NCI-H187 (cell line): ENCODE measurements around the gene CCL20.

Source experiments
- DNase-seq, 2 experiments: peaks; one replicate each; lab custom pipeline; 2025; lab: John Stamatoyannopoulos, UW

The CCL20 gene

DNA sequence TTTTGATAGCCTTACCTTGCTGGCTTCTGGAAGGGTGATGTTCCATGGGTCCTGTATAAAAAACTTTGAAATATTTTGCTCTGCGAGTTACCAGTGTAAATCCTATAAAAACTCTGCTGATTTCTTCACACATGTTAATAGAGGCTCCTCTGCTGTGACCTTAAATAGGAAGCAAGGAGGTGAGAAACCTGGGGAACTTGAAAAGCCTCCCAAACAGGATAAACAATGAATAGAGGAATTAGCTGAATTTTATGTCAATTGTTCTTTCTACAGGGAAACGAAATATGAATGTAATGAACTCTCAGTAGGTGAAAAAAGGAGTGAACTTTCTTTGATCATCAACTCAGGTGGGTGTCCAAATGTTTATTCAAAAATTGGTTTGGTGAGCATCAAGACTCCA, 10.8 kb upstream of the CCL20 start:
- no peak for DNase-seq

GRCh38 chr2:227804975-227805374, 8.7 kb upstream of the CCL20 start:
- DNase-seq, result no peak

DNA sequence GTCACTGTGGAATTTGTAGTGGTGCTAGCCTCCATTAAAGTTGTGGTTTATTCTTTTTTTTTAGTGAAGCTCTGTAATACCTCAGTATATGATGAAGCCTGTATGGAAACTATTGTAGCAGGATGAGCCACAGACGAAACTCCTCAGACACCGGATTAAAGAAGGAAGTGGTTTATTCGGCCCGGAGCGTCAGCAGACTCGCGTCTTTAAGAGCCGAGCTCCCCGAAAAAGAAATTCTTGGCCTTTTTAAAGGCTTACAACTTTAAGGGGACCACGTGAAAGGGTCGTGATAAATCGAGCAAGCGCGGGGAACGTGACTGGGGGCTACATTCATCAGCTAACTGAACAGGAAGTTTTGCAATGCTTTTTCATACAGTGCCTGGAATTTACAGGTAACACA, 8.1 kb upstream of the CCL20 start:
- DNase-seq, result no peak

DNA sequence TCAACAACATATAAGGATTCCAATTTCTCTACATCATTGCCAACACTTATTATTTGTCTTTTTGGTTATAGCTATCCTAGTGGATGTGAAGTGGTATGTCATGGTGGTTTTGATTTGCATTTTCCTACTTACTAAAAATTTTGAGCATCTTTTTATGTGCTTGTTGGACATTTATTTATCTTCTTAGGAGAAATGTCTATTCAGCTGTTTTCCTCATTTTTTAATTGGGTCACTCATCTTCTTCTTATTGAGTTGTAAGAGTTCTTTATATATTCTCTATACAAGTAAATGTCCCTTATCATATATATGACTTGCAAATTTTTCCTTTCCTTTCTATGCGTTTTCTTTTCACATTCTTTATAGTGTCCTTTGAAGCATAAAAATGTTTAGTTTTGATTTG, 4.7 kb upstream of the CCL20 start:
- no peak for DNase-seq

- no peak for DNase-seq
Observed at GRCh38 chr2:227812001-227812400, 1.6 kb upstream of the CCL20 start.

- DNase-seq, result no peak
Observed at GRCh38 chr2:227813229-227813561, 447 bp upstream of the CCL20 start.

- no peak for DNase-seq
Observed at GRCh38 chr2:227815066-227815465, 1.4 kb downstream of the CCL20 start.

GRCh38 chr2:227816507-227817294, 3.1 kb downstream of the CCL20 start:
- DNase-seq, result no peak

- no peak for DNase-seq
Observed at GRCh38 chr2:227817336-227817735, 3.7 kb downstream of the CCL20 start.

DNA sequence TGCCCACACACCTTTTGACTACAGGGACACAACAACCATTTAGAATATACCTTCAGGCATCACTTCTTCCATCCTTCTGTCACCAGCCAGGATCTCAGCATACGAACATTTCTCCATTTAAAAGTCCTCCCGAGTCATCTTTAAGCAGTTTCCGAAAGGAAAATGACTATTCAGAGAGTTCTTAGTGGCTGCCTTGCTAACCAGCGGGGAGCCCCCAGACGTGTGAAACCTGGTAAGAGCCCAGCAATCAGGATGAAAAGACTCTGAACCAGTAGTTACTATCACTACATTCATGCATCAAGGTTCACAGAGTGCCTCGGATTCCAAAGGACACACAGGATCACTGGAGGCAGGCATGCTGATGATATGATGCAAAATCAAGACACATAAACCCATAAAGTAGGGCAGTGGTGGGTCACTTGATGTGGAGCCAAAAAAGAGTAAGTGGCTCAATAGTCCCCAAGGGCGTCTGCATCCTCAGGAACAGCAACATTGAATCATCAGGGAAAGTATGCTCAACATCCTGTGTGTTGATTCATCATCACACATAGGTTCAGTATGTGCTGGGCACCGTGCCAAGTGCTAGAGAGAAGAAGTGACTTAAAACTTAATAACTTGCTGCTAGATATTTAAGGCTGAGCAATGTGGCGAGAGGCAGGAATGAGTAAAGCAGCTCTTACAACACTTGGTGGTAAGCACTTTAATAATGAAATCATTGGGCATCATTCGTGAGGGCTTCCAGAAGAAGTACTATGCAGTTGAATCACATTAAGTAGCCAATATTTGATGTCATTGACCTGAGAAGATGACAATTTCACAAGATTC, 4.4 kb downstream of the CCL20 start:
- no peak for DNase-seq

DNA sequence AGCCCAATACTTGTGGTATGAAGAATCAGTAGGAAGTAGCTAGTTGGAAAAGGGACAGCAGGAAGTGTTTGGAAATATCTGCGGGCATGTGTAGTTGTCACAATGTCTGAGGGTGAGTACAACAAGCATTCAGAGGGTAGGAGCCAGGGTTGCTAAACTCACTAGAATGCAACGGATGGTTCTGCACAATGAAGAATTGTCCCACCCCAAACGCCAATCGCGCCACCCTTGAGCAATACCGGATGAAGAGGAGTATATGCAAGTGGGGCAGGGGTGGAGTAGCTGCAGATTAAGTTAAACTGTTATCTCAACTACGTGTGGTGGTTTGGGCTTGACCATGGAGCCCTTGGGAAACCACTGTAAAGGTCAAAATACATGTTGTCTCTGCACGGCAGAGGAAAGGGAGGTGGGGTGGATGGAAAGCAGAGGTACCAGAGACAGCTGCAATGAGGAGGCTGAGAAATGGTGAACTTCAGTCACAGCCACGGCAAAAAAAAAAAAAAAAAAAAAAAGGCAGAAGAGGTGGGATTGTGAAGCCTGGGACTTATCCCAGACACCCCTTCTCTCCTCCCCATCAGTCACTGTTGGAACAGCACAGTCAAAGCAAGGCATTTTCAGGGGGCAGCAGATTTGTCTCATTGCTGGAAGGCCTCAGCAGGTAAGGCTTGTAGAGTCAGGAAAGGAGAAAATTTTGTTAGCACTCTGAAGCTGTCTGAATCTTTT, 5.2 kb downstream of the CCL20 start:
- DNase-seq, result no peak

DNA sequence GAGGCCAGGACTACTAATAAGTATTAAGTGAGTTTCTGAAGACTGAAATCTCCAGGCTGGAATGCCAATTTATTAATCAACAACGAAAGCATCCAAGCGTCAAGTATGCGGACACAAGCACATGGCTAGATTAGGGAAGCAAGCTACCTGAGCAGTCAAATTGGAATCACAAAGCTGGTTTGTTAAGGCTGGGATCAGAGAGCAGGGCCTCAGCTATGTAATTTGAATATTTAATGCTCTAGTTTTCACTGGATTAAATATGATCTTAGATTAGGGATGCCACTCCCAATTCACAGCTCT, 5.7 kb downstream of the CCL20 start:
- DNase-seq, result no peak

GRCh38 chr2:227821043-227821942, 7.7 kb downstream of the CCL20 start:
- no peak for DNase-seq

DNA sequence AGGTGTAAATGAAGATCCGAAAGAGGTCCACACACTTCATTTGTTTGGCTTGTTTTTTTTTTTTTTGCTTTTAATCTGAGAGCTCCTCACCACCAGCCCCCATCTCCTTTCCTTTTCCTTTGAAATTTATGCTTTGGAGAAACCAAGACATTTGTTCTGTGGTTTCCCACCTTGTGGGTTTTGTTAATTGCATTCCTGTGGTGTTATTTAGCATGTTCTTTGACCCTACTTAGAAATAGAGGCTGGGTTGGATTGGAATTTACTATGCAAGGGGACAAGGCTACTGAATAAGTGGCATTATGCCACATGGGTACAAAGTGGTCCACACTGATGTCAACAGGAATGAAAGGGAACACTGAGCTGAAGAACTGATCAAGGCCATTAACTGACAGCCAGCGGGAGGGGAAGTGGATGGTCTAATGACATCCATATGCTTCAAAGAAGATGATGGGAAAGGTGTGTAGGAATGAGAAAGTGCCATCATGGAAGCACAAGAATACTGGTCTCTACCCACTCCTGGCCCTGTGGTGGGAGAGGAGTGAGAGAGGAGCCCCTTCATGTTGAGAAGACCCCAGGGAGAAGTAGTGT, 8.9 kb downstream of the CCL20 start:
- no peak for DNase-seq

- DNase-seq, result no peak
Observed at GRCh38 chr2:227823922-227824321, 10.3 kb downstream of the CCL20 start.

DNA sequence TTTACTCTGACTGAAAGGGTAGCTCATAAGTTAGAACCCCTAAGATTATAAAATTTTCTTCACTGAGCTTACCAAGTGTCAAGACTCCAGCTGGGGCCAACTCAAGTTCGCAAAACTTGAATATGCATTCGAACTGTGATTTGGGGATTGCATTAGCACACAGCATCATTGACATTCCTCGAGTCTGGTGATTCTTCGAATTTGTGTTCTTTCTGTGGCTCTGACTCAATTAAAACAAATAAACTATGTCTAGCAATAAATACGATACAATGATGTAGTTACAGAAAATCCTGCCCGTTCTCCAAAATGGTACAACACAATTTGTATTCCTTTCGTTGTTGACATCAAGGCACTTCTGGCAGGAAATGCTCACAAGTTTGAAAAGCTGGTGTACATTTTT, 11.1 kb downstream of the CCL20 start:
- no peak for DNase-seq

DNA sequence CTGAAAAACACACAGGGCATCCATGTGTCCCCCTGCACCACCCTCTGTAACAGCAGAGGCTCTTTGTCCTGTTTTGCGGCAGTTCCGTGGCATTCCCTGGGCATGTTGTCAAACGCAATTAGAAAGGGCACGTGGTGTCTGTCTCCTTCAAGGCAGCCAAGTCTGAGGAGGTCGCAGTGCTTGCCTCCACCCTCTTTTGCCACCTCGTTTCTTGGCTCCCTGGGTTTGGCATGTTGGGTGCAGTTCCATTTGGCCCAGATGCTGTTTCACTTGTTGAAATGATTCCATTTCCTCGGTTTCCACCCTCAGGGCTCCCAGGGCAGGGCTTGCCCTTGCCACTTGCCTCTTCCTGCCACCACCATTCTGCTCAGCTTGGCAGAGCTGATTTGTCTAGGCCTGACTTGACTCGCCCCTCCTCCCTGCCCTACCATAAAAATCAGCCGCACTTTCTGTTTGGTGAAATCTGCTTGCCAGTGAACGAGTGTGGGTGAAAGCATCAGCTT, 12.4 kb downstream of the CCL20 start:
- no peak for DNase-seq

GRCh38 chr2:227826563-227826962, 12.9 kb downstream of the CCL20 start:
- no peak for DNase-seq

DNA sequence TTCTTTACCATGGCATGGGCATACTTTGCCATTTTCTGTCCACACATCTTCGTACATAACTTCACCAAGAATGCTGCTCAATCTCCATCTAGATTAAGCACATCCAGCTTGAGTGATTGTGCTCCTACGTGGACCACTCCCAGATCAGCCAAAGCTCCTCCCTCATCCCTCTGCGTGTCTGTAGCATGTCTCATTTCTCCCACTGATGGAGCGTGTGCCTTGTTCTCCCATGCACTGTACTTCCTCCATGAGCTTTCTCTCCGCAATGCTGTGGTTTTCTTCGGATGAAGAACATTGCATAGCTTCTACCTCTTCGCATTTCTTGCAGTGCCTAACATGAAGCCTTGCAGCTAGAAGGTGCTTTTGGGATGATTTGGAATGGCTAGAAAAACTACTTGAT, 13.5 kb downstream of the CCL20 start:
- DNase-seq, result no peak

- DNase-seq, result no peak
Observed at GRCh38 chr2:227828477-227828912, 14.9 kb downstream of the CCL20 start.

GRCh38 chr2:227829337-227829736, 15.7 kb downstream of the CCL20 start:
- no peak for DNase-seq
